Activated naive CD4-positive, alpha-beta T cell treated with anti-CD3 and anti-CD28 coated beads, Interleukin-2, amount 50 U/mL, for 72 hours (primary cell): ENCODE results near the gene ALPK1. TPM values are rescaled to one million over a fixed set of nuclear protein-coding genes. Genes with fewer than 3 reads are reported as not detected.

Source experiments
- ATAC-seq, 2 donors: fragments of 150-1000 bp; cut with Tn5 transposase; 2 replicates each; pipeline ENCODE4 v1.10.0; 2021; ENCODE audit warnings: mild to moderate bottlenecking in 2 of 2, moderate library complexity in 2 of 2
- DNase-seq, 2 donors: peaks; one replicate each; pipeline ENCODE4 v3.0.0; 2021 to 2022; ENCODE audit warnings: low spot score in 2 of 2
- H3K27ac Mint-ChIP-seq, 2 donors: one replicate each; pipeline ENCODE4 v1.8.0; 2022; ENCODE audit warnings: mild to moderate bottlenecking in 2 of 2, mixed read lengths in 2 of 2
- H3K36me3 Mint-ChIP-seq, 2 donors: one replicate each; pipeline ENCODE4 v1.8.0; 2022; ENCODE audit warnings: mixed read lengths in 2 of 2
- H3K9me3 Mint-ChIP-seq, 2 donors: one replicate each; pipeline ENCODE4 v1.8.0; 2022; ENCODE audit warnings: mixed read lengths in 2 of 2
- total RNA-seq, 2 donors: library from RNA; stranded (reverse); gene quantifications; one replicate each; pipeline ENCODE4 v1.2.3, GENCODE V29; 2022

ALPK1 gene
- 10 to 100 TPM; 32.7 to 65.8 TPM for total RNA-seq

- Mint-ChIP-seq H3K36me3 (no peaks in the 10 kb centered on the region), H3K27ac (peak within 1 kb of the TSS; percentile 95 to 96), H3K9me3 (peaks cover 0 to 4% of the 10 kb centered on the region in 2 donors)
- DNase-seq: no peak
- peak; percentile 86 to 89 for ATAC-seq
Measured at GRCh38 chr4:112296949-112297880, at the start of gene ALPK1. TSS of gene ALPK1 (plus strand) at chr4:112297369.

DNA sequence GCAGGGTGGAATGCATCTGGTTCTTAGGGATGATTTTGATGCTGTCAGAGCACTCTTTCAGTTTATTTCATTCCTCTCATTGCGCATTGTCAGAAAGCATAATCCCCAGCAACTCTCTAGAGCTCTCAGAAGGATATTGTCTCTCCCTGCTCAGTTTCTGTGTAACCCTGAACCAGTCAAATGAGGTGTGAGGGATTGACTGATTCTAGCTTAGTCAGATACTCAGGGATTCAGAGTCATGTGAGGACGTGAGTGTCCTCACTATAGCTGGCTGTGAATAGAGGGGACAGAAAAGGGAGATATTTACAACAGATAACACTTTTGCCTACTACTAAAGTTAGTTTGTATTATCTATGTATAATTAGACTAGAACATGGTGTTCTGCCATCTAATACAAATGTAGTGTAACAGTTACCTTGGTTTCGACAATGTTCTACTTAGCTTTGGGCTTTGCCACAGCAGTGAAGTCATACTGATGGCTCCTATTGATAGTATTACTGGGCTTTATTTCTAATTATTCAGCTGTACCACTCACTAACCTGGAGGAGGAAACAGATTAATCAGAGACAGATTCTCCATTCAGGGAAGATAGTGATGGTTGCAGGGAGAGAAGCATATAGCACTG is 46.0 kb upstream of the ALPK1 start:
- ATAC-seq (peak in 1 of 2 donors; percentile 43), DNase-seq (no peak)
- no peaks in the 10 kb centered on the region for H3K36me3 Mint-ChIP-seq
- no peaks in the 10 kb centered on the region for H3K9me3 Mint-ChIP-seq
- H3K27ac Mint-ChIP-seq: no peak overlapping the region

DNA sequence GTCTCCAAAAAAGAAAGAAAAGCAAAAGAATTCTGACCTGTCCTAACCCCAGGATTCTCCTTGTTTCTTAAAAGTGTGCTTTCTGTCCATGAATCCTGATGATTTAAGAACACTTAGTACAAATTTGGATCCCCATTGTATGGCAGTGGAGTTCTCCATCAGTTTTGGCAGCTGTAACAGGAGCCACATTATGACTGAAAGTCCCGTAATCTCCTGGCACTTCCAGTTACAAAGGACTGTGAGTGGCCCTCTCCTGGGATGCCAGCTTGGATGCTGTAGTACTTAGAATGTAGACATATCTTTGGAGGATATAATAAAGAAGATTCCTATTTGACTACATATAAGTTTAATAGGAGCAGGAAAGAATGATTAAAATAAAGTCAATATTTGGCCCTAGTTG is 44.9 kb upstream of the ALPK1 start:
- no peaks in the 10 kb centered on the region for H3K36me3 Mint-ChIP-seq
- no peak for DNase-seq
- H3K27ac Mint-ChIP-seq: no peak overlapping the region
- ATAC-seq: no peak
- no peaks in the 10 kb centered on the region for H3K9me3 Mint-ChIP-seq

DNA sequence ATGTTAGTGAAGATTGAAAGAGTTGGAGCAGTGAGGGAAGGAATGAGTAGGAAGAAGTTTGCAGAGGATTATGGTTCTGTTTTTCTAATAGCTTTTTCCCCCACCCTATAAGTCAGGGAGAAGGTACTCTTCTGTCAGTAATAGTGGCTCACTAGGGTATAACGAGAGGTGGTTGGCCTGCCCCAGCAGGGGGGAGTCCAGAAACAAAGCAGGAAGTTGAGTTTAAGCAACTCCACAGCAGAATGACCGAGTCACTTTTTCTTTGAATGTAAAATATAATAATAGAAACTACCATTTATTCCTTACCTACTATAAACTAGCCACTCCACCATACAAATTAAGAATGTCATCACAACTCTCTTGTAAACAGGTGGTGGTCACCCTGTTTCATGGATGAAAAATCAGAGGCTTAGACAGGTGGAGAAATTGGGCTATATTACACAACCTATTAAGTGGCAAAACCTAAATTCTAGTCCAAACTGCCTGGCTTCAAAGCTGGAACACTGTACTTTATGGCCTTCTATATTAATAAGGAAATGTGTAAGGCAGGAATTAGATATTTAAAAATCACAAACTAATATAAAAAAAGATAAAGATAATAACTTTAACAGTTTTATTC is 43.7 kb upstream of the ALPK1 start:
- H3K27ac Mint-ChIP-seq: peak overlapping the region in 1 of 2 donors; percentile 15
- ATAC-seq (no peak), DNase-seq (no peak)
- no peaks in the 10 kb centered on the region for H3K9me3 Mint-ChIP-seq
- H3K36me3 Mint-ChIP-seq: no peaks in the 10 kb centered on the region

DNA sequence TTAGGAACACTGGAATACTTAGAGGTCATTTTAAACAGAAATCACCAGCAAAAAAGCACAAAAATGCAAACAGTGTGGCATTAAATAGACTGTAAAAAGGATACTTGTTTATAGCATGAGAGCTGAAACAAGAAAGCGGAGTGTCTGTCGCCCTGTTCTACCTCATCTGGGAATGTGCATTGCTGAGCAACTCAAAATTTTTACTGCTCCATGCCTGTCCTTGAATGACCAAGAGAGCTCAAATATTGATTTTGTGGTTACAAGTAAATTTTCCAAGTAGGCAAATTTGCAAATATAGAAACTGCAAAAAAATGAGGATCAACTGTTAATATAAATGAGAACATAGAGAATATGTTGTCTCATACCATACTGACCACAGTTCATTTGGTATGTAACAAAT is 40.1 kb upstream of the ALPK1 start:
- H3K36me3 Mint-ChIP-seq: no peaks in the 10 kb centered on the region
- no peak for ATAC-seq
- no peaks in the 10 kb centered on the region for H3K9me3 Mint-ChIP-seq
- H3K27ac Mint-ChIP-seq: no peak overlapping the region
- DNase-seq: no peak

GRCh38 chr4:112266823-112267222 is 30.3 kb upstream of the ALPK1 start:
- Mint-ChIP-seq H3K27ac (peak overlapping the region in 1 of 2 donors; percentile 48), H3K9me3 (peaks cover 0 to 5% of the 10 kb centered on the region in 2 donors), H3K36me3 (peaks cover 4 to 10% of the 10 kb centered on the region in 2 donors)
- DNase-seq: no peak
- no peak for ATAC-seq

- DNase-seq: no peak
- ATAC-seq: no peak
- peaks cover 0 to 7% of the 10 kb centered on the region in 2 donors for H3K9me3 Mint-ChIP-seq
- H3K36me3 Mint-ChIP-seq: peaks cover 7 to 13% of the 10 kb centered on the region in 2 donors
- H3K27ac Mint-ChIP-seq: peak overlapping the region in 1 of 2 donors; percentile 56
Measured at GRCh38 chr4:112270051-112270450, 27.1 kb upstream of the ALPK1 start.

DNA sequence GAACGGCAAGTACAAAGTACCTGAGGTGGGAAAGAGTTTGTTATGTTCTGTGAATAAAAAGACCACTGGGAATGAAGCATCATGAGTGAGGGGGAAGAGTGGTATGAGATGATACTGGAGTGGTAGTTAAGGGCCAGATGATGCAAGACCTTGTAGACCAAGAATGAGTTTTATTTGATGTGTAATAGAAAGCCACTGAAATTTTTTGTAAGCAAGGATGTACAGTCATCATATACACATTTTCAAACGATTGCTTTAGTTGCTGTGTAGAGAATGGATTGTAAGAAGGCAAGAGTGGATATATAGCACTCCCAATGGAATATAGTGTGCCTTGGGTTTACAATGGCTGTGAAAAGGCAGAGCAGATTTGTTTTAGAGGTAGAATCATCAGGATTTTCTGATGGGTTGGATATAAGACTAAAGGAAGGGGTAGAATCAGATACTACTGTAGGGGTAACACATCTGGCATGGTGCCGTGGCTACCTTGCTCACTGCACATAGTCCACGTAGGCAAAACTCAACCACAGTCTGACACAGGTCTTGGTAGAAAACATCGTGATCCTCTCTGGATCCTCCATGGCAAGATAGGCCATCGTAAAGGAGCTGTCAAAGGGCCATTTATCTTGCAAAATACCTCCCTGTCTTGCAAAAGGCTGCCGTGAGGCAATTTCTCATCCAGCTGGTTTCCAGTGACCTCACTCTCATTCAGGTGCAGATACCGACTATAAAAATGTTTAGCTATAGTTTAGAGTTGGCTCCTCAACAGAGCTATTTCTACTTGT is 26.3 kb upstream of the ALPK1 start:
- peaks cover 7 to 15% of the 10 kb centered on the region in 2 donors for H3K36me3 Mint-ChIP-seq
- peak overlapping the region; percentile 45 to 56 for H3K27ac Mint-ChIP-seq
- no peak for DNase-seq
- H3K9me3 Mint-ChIP-seq: peaks cover 0 to 7% of the 10 kb centered on the region in 2 donors
- peak; percentile 26 to 64 for ATAC-seq

DNA sequence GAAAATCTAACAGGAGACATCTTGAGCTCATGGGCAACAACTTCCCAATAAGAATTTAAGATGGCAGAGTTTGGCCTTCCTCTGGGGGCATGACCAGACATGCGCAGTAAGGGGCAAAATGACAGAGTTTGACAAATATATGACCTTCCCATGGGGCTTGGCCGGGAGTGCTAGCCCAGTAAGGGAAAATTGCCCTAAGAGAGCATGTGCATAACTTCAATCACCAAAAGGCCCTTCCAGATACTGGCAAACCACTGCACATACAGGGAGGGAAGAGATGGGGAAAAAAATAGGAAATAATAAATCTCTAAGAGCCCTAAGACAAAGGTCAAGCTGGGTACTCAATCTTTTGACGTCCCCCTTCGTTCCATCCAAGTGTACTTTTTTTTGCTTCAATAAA is 24.9 kb upstream of the ALPK1 start:
- Mint-ChIP-seq H3K36me3 (peaks cover 7 to 25% of the 10 kb centered on the region in 2 donors), H3K27ac (peak overlapping the region in 1 of 2 donors; percentile 56), H3K9me3 (peaks cover 0 to 7% of the 10 kb centered on the region in 2 donors)
- ATAC-seq (no peak), DNase-seq (no peak)

DNA sequence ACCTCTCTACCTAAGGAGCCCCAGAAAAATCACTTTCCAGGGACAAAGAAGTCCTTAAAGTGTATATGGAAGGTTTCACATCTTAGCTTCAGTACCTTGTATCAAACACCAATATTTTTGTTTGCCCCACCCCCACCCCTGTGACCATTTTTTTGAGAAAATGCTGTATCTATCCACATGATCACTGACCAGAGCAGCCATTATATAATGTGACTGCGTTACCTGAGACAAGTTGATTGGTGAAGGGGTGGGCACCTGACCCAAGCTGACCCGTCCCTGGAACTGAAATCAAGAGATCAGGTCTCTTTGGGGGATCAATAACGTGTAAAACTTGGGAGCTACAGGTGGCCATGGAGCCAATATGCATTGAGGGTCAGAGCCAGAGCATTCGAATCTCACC is 22.2 kb upstream of the ALPK1 start:
- DNase-seq (no peak), ATAC-seq (no peak)
- H3K27ac Mint-ChIP-seq: peak overlapping the region in 1 of 2 donors; percentile 95
- peaks cover 0 to 7% of the 10 kb centered on the region in 2 donors for H3K9me3 Mint-ChIP-seq
- H3K36me3 Mint-ChIP-seq: peaks cover 7 to 38% of the 10 kb centered on the region in 2 donors

- peaks cover 7 to 34% of the 10 kb centered on the region in 2 donors for H3K36me3 Mint-ChIP-seq
- DNase-seq (no peak), ATAC-seq (no peak)
- H3K27ac Mint-ChIP-seq: no peak overlapping the region
- peaks cover 0 to 7% of the 10 kb centered on the region in 2 donors for H3K9me3 Mint-ChIP-seq
Measured at GRCh38 chr4:112276113-112276512, 21.1 kb upstream of the ALPK1 start.

DNA sequence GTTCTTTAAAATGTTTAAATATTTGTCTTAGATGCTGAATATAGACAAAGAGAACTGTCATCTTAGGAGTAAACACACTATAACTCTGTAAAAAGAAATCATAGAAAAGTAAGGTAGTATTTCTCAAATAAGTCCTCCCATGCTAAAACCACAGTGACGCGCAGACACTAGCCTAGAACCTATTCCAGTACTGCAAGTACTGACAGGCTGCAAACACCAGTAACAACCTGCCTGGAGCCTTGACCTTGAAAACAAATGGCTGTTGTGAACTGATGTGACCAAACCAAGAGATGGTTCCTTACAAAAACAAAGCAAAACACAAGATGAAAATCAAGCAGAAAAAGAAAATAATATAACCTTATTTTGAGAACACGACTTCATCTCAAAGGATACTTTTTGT is 19.9 kb upstream of the ALPK1 start:
- peaks cover 0 to 37% of the 10 kb centered on the region in 2 donors for H3K36me3 Mint-ChIP-seq
- peak overlapping the region in 1 of 2 donors; percentile 26 for H3K27ac Mint-ChIP-seq

GRCh38 chr4:112277705-112278448 is 19.3 kb upstream of the ALPK1 start:
- ATAC-seq (no peak), DNase-seq (no peak)
- peaks cover 4 to 44% of the 10 kb centered on the region in 2 donors for H3K36me3 Mint-ChIP-seq
- H3K9me3 Mint-ChIP-seq: no peaks in the 10 kb centered on the region
- no peak overlapping the region for H3K27ac Mint-ChIP-seq

More for the DNA sequence above, 19.9 kb upstream of the ALPK1 start:
- DNase-seq (no peak), ATAC-seq (no peak)
- no peaks in the 10 kb centered on the region for H3K9me3 Mint-ChIP-seq

GRCh38 chr4:112279025-112279881 is 17.9 kb upstream of the ALPK1 start:
- Mint-ChIP-seq H3K36me3 (peaks cover 9 to 58% of the 10 kb centered on the region in 2 donors), H3K27ac (no peak overlapping the region), H3K9me3 (no peaks in the 10 kb centered on the region)
- DNase-seq (no peak), ATAC-seq (no peak)

GRCh38 chr4:112279882-112280315 is 17.3 kb upstream of the ALPK1 start:
- Mint-ChIP-seq H3K9me3 (no peaks in the 10 kb centered on the region), H3K27ac (no peak overlapping the region), H3K36me3 (peaks cover 14 to 64% of the 10 kb centered on the region in 2 donors)
- DNase-seq (no peak), ATAC-seq (no peak)
